Ammon's horn (tissue), 1 donor: ENCODE results near the gene PRKAG3.

Experiments used
- DNase-seq: peaks from one replicate; pipeline ENCODE4 v3.0.0-alpha.2; 2016; ENCODE audit warnings: low spot score

The PRKAG3 gene

GRCh38 chr2:218839888-218840287 lies 8.3 kb upstream of the PRKAG3 start:
- DNase-seq: no peak

- no peak for DNase-seq
Measured at GRCh38 chr2:218839430-218839829, 7.8 kb upstream of the PRKAG3 start.

GRCh38 chr2:218837495-218837894 lies 5.9 kb upstream of the PRKAG3 start:
- no peak for DNase-seq

GRCh38 chr2:218834685-218835084 lies 3.1 kb upstream of the PRKAG3 start:
- DNase-seq: no peak

- DNase-seq: no peak
Measured at GRCh38 chr2:218833023-218833609, 1.5 kb upstream of the PRKAG3 start.

GRCh38 chr2:218832520-218832919 lies 917 bp upstream of the PRKAG3 start:
- no peak for DNase-seq

- DNase-seq: no peak
Measured at GRCh38 chr2:218832081-218832480, 478 bp upstream of the PRKAG3 start.

GRCh38 chr2:218830526-218831306 lies 887 bp downstream of the PRKAG3 start:
- no peak for DNase-seq

- no peak for DNase-seq
Measured at GRCh38 chr2:218829868-218830451, 1.6 kb downstream of the PRKAG3 start.

- DNase-seq: no peak
Measured at GRCh38 chr2:218828477-218828778, 3.2 kb downstream of the PRKAG3 start.

GRCh38 chr2:218827701-218828476 lies 3.7 kb downstream of the PRKAG3 start:
- DNase-seq: no peak

GRCh38 chr2:218826791-218827190 lies 4.8 kb downstream of the PRKAG3 start:
- no peak for DNase-seq

GRCh38 chr2:218824004-218824403 lies 7.6 kb downstream of the PRKAG3 start:
- no peak for DNase-seq

GRCh38 chr2:218823196-218823855 lies 8.3 kb downstream of the PRKAG3 start:
- no peak for DNase-seq

- DNase-seq: no peak
Measured at GRCh38 chr2:218822622-218823021, 9.0 kb downstream of the PRKAG3 start.

- DNase-seq: no peak
Measured at GRCh38 chr2:218821605-218822211, 9.9 kb downstream of the PRKAG3 start.

GRCh38 chr2:218820746-218821369 lies 10.7 kb downstream of the PRKAG3 start:
- no peak for DNase-seq

- DNase-seq: no peak
Measured at GRCh38 chr2:218819093-218819492, 12.5 kb downstream of the PRKAG3 start.

- DNase-seq: no peak
Measured at GRCh38 chr2:218816561-218817011, 15.0 kb downstream of the PRKAG3 start.

GRCh38 chr2:218815649-218816048 lies 16.0 kb downstream of the PRKAG3 start:
- DNase-seq: no peak

GRCh38 chr2:218815244-218815637 lies 16.4 kb downstream of the PRKAG3 start:
- DNase-seq: no peak
